HUDEP-2 (cell line): ENCODE results near the gene LAPTM5.
A peak's percentile ranks its signal among the peaks of the same experiment; 100 is the strongest.
"Not testable (repeated sequence)": the region's sequence is repeated elsewhere in the genome, so short reads cannot be mapped to it uniquely, and the experiment has no call there.

Source experiments
- DNase-seq, 76 experiments: peaks; one replicate each; lab custom pipeline; 2025; ENCODE audit not compliant: unreplicated experiment in 76 of 76; lab: John Stamatoyannopoulos, UW

LAPTM5 gene

DNA sequence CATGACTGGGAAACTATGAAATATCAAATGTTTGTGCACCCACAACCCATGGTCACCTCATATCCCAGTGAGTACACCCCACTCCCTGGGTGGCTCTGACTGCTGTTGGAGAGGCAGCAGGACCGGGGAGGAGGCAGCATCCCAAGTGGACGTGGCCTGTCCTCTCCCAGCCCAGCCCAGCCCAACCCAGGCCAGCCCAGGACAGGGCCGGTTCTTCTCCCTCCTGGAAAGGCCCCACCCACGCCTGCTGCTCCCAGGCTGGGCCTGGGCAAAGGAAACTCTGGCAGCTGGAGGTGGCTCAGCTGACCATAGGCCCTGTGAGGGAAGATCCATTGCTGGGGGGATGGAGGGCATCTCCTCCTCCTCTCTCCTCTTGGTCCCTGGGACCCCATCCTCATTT, 53.3 kb downstream of the LAPTM5 start:
- no peak for DNase-seq

DNA sequence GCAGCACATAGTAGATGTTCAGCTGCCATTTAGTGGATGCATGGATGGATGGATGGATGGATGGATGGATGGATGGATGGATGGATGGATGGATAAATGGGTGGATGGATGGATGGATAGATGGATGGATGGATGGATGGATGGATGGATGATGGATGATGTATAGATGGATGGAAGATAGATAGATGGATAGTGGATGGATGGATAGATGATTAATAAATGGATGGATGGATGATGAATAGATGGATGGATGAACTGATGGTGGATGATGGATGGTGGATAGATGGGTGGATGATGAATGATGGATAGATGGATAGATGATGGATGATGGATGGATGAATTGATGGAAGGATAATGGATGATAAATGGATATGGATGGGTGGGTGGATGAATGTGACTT, 54.8 kb downstream of the LAPTM5 start:
- no peak for DNase-seq

DNA sequence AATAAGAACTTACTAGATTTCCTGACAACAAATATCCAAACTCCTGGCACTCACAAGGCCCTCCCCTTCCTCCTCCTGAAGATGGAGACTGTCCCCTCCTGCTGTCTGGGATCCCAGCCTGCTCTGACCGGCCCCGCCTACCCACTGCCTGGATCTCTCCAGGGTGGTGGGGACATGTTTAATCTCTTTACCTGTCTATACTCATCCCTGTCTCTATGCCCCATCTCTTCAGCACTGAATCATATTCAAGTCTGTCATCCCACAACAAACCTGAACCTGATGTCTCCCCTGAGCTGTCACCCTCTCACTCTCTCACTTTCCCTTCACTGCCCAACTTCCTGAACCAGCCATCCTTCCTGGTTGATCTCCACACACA, 56.3 kb downstream of the LAPTM5 start:
- DNase-seq = no peak

DNA sequence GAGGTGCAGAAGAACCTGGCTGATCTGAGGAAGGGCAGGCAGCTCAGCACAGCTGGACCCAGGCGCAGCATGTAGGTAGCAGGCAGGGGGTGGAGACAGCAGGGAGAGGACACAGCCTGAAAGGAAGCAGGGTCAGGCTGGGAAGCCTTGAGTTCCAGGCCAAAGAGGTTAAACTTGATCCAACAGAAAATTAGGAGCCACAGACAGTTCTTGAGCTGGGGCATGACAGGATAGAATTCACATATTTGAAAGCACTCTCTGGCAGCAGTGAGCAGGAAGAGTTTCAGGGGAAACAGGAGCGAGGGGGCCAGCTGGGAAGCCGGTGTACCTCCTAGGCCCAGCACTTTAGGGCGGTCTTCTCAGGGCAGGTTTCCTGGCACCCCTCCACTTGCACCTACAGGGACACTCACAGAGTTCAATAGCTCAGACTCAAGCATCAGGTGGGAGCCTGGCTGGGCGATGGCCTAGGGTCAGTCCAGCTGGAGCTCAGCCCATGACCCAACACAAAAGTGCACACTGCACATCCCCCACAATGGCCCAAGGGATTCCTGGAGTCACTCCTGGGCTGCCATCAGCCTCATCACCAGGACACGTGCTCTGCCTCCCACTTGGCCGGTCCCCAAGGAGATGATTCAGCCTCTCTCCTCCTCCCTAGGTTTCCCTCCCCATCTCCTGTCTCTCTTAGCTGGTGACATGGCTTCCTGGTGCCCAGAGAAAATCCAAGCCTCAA, 56.9 kb downstream of the LAPTM5 start:
- peak in 24 of 76 experiments; percentile 3 to 31 (median 15) for DNase-seq

DNA sequence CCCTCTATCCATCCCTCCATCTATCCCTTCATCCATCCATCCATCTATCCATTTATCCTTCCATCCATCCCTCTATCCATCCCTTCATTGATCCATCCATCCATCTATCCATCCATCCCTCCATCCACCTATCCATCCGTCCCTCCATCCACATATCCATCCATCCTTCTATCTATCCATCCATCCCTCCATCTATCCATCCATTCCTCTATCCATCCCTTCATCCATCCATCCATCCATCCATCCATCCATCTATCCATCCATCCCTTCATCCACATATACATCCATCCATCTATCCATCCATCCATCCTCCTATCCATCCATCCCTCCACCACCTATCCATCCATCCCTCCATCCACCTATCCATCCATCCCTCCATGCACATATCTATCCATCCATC, 57.8 kb downstream of the LAPTM5 start:
- no peak for DNase-seq

DNA sequence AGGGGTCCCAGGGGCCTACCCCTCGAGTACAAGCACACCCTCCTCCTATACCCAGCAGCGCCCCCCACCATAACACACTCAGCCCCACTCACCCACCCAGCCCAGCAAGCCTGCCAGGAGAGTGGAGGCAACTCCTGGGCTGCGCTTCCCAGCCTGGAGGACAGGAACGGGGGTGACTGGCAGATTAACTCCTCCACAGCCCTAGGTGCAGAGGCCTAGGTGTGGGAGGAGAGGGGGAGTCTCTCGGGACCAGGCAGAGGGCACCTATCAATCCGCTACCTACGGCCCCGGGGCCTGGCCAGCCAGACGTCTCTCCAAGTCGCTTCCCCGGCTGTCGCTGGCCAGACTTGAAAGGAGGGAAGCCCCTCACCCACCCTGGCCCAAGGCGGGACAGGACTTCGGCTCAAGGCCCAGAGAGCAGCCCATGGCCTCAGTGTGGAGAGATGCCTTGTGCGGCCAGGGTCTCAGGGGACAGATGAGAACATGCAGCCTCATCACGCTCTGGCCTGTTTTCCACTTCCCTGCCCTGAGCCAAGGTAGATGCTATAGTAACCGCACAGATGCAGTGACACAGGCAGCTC, 59.1 kb downstream of the LAPTM5 start:
- DNase-seq = no peak

DNA sequence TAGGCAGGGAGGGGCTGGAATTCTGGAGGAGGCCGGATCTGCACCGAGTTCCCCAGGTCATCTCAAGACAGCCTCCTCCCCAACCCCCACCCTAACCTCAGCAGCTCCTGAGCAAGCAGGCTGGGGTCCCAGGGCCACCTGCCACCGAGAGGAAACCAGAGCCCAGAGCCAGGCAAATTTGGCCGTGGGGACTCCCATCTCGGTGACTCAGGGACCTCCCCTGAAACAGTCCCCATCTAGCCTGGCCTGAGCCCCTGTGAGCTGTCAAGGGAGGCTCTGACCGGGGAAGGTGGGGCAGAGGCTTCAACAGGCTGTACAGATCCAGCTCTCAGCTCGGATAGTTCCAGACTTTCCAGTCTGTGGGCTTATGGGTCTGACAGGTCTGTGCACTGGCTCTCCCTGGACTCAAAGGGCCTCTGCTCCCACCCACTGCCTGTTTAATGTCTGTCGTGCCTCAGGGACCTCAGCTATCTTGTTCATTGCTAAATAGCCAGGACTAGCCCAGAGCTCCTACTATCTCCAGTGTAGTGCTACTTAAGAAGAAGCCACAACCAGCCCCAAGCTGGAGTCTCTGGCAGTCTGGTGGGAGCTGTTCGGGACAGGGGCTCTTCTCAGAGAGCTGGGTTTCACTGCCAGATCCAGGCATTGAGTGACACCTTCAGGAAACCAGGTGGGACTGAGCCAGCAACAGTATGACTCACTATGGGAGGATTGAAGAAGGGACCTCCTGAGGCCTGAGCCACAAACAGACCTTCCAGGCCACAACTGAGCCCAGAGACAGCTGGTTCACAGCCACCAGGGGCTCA, 59.8 kb downstream of the LAPTM5 start:
- DNase-seq = no peak

DNA sequence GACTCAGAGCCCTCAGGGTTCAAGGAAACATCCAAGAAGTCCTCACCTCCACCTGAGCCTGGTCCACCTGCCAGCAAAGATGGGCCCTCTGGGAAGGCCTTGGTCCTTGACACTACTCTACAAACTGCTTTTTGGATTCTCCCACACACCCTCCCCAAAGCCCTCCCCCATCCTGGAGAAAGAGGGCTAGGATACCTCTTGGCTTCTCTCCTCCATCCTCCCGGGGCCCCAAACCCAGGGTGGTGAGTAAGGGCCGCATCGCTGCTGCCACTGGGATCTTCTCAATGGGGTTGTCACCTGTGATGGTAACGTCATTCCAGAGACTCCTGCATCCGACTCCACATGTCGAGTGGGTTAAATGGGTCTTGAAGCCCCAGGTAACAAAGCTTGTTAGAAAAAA, 60.7 kb downstream of the LAPTM5 start:
- DNase-seq = no peak

DNA sequence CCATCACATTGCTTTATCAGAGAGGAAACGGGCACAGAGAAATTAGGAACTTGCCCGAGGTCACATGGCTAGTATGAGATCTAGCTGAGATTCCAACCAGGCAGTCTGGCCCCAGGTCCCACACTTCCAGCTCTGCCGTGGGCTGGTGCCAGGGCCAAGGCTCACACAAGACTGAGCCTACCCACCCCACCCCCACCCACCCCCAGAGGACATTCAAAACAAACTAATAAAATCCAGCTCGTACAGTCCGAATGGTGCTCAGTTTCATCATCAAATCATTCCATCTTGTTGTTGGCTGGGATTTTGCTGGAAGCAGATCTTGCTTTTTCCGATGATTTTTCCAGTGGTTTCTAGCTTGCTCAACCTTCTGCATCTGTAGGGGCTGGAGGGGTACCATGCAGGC, 62.1 kb downstream of the LAPTM5 start:
- no peak for DNase-seq

DNA sequence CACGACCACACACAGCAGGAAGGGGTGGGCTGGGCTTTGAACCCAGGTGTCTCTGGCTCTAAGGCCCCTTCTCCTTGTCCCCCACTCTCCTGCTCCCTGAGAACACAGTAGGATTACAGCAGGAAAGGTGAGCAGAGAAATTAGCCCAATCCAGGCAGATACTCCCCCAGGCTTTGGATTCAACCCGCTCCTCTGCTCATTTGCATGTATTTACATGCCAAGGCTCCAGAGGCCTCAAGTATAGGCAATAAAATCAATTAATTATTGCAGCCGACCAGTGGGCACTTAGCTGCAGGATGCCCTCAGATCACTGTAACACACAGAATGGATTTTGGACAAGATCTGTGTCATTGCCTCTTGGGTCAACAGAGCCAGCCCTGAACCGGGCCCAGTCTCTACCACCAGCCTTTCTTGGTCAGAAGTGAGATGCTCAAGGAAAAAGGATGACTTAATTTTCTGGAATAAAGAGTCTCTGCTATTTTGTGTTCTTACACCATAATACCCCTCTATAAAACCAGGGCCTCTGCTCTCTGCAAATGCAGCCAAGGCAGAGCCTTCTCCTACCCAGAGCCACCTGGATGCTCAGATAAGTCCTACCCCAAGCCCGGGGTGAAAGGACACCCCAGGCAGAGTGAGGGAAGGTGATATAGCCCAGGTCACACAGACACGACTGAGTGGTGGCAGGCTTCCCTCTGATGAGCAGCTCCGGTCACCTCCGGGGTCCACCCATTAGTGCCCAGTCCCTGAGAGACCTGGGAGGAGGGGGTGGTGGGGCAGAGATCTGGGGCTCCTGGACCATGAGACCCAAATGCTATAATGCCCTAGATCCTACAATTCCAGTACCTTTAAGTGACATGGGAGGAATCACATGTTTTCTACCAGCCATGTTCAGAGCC, 63.0 kb downstream of the LAPTM5 start:
- no peak for DNase-seq

DNA sequence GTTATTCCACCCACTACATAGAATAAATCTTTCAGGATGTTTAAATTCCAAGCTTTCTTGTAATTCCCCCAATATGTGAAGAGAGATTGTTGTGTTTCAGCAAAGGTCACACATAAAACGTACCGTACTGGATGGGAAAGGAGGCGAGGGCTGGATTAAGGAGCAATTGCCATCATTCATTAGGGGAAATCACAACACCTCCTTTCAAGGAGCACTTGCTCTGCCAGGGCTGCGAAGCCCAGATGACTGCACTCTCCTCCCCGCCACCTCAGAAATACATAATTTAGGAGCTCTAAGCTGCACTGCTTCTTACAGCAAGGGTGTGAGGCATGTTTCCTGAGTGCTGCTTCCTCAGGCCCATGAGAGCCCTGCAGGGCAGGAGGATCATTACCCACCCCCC, 63.8 kb downstream of the LAPTM5 start:
- no peak for DNase-seq

DNA sequence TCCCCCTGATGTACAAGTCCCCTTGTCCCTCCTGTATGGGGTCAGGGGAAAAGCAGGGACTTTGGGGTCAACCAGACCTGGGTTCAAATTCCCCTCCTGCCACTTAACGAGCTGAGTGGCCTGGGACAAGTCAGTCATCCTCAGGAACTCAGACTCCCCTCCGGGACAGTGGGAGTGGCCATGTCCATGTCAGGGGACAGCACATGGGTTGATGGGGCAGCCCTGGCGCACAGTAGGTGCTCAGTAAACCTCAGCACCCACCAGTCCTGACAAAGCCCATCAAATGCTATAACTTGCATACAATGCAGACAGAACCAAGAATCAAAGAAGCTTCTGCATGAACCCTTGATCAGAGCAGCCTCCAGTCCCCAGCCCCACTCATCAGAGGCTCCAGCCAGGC, 64.2 kb downstream of the LAPTM5 start:
- no peak for DNase-seq

DNA sequence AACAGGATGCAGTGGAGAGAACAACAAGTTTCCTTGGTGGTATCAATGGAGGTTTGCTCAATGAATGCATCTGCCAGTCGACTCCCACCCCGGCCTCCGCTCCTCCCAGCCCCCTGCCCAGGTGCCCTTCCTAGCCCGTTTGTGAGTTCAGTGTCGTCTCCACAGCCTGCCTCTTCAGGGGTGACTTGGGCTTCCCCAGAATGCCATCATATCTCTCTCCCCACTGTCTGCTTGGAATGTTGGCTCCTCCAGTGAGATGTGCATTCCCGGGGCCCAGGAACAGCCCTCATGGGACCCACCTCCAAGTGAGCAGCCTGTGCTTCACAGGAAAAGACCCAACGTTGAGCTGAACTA, 64.6 kb downstream of the LAPTM5 start:
- DNase-seq = no peak

DNA sequence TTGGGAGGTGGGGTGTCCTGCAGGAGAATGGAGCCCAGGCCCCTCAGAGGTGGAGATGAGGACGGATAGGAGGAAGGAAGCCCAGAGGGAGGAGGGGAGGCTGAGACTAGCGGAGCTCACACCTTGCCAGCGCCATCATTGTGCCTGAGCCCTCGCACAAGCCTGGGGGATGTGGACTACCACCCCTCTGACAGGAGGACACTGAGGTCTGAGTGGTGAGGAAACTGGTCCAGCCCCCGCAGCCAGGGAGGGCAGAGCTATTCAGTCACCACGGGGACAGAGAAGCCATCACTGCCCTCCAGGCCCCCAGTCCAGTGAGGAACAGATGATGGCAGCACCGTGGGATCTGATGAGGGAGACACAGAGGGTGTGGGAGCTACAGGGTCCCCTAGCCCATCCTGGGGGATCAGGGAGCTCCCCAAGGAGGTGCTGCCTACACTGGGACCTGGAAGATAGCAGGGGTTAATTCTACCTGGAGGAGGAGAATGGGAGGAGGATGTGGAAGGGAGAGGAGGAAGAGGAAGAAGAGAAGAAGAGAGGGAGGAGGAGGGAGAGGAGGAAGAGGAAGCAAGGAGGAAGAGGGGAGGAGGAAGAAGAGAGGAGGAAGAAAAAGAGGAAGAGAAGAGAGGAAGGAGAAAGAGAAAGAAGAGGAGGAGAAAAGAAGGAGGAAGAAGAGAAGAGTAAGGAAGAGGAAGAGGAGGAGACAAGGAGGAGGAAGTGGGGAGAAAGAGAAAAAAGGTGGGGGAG, 65.2 kb downstream of the LAPTM5 start:
- DNase-seq = no peak

DNA sequence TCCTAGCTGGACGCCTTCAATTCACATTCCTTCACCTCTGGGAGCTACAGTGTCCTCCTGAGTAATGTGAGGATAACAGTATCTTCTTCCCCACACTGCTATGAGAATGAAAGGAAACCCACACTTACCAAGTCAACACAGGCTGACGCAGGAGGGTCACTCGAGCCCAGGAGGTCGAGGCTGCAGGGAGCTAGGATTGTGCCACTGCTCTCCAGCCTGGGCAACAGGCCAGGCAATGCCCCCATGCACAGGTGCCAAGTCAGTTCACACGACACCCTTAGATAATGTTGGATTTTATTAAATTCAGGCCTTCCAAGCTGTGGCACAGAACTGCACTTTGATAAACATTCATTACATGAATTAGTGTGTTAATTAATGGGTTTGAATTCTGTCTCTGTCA, 66.1 kb downstream of the LAPTM5 start:
- DNase-seq = no peak

DNA sequence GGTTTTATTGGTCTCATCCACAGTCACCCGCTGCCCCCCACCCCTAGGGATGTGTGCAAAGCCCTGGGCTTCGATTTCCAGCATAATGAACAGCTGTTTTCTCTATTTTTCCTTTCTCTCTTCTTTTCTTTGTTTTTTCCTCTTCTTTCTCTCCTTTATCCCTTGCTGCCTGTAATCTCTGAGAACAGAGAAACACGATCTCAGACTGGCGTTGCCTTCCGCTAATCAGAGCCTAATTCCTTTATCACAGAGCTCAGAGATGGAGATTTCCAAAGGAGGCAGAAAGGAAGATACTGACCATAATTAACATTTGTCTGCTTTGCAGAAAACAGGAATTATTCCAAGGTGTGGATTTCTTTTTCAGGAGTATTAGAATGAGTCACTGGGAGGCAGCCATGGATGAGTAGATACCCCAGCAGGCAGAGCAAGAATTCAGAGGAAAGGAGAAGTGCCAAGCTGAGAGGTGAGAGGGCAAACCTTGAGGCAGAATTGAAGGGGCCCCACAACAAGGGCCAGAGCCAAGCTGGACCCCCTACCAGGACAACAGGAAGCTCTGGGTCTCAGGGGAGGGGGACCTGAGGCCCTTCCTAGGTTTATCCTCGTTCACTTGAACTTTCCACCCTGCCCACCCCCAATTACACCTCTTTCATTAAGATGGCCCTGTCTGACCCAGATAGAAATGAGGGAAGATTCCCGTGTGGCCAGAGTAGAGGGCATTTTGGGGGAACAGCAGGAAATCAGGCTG, 67.5 kb downstream of the LAPTM5 start:
- DNase-seq = no peak

DNA sequence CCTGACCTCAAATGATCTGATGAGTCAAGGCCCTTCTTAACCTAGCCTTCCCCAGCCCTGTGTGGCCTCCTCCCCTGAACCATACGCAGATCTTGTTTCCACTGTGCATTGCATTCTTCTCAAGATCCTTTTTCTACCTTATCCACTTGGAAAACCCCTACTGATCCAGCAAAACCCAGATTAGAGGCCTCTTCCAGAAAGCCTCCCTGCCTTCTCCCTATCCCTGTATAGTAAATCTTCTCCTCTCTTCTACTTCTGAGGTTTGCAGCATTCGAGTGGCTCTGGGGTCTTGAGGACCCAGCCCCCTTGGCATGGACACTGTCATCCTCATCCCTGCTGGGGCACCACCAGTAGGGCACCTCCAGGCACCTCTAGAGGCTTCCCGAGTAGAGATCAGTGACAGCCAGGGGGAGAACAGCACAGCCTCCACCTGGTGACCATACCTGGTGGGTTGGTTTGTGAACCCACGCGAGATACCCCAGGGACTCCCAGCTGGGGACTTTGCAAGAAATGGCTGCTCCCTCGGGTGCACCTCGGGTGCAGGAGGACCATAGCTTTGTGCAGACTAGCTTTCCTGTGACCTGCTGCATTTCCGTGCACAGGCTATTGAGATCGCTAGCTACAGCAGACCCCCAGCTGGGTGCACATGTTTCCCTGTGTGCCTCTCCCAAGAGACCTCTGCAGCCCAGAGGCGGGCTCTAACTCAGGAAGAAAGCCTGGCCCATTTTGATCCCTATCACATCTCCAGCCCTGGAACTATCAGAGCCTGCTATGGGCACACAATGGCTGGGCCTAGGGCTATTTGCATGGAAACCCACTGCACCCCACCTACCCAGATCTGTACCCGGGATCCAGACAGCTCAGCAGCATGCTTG, 68.4 kb downstream of the LAPTM5 start:
- DNase-seq = no peak

DNA sequence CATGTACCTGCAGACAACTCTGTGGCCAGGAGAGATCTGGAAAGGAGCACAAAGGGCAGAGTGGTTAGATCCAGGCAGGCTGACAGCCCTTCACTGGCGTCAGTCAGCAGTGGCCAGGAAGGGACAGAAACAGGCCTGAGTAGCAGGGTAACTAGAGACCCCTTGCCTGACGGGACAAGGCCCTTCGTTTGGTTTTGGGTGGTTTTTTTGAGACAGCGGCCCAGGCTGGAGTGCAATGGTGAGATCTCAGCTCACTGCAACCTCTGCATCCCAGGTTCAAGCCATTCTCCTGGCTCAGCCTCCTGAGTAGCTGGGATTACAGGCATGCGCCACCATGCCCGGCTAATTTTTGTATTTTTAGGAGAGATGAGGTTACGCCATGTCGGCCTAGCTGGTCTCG, 69.1 kb downstream of the LAPTM5 start:
- DNase-seq = not testable (repeated sequence)

DNA sequence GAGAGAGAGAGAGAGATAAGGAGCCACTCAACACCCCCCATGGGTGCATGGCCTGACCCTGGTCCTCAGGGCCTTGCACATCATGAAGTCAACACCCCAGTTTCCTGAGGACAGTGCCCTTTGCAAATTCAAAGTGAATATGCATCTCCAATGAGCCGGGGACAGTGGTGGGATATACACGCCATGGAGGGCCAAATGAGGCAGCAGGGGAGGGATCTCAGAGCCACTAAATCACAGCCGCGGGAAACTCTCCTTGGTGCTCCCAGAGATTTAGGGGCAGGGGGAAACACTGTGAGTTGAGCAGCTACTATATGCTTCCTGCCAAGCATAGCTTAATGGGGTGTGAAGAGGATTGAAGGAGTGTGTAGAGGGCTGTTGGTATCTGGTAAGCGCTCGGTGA, 69.7 kb downstream of the LAPTM5 start:
- no peak for DNase-seq
